Astrocyte of the spinal cord (primary cell): ENCODE measurements around the gene ANKRD40.

Experiments used
- DNase-seq: peaks from one replicate; pipeline ENCODE4 v3.0.0; 2011; ENCODE audit warnings: low read depth, low spot score
- H3K4me3 ChIP-seq: 2 replicates; pipeline ENCODE4 v1.5.1; 2011; ENCODE audit warnings: low read depth, mild to moderate bottlenecking, low read length, moderate library complexity
- CTCF ChIP-seq: IDR thresholded peaks from 2 replicates; pipeline ENCODE4 v1.5.1; 2012; ENCODE audit warnings: low read depth, mild to moderate bottlenecking, low read length, inconsistent platforms
- in situ Hi-C: cut with HindIII; loops from 2 replicates; pipeline ENCODE4 v1.10.0; 2017; ENCODE audit warnings: low sequenced_read_pairs

Gene ANKRD40

GRCh38 chr17:50662632-50663225 is 45.0 kb downstream of the ANKRD40 start:
- in situ Hi-C loops, result no loop called here

GRCh38 chr17:50661795-50662391 is 45.8 kb downstream of the ANKRD40 start:
- TF ChIP-seq CTCF, result no peak
- in situ Hi-C loops, result no loop called here

More at GRCh38 chr17:50662632-50663225, 45.0 kb downstream of the ANKRD40 start:
- H3K4me3 ChIP-seq, result no peak overlapping the region
- no peak for DNase-seq
- TF ChIP-seq CTCF, result no peak

GRCh38 chr17:50661348-50661747 is 46.4 kb downstream of the ANKRD40 start:
- no peak for TF ChIP-seq CTCF
- DNase-seq, result no peak
- in situ Hi-C loops, result no loop called here
- H3K4me3 ChIP-seq, result no peak overlapping the region

More at GRCh38 chr17:50661795-50662391, 45.8 kb downstream of the ANKRD40 start:
- peak; percentile 77 for DNase-seq
- no peak overlapping the region for H3K4me3 ChIP-seq

GRCh38 chr17:50660887-50661345 is 46.8 kb downstream of the ANKRD40 start:
- in situ Hi-C loops, result no loop called here
- DNase-seq, result no peak
- no peak overlapping the region for H3K4me3 ChIP-seq
- TF ChIP-seq CTCF, result no peak

DNA sequence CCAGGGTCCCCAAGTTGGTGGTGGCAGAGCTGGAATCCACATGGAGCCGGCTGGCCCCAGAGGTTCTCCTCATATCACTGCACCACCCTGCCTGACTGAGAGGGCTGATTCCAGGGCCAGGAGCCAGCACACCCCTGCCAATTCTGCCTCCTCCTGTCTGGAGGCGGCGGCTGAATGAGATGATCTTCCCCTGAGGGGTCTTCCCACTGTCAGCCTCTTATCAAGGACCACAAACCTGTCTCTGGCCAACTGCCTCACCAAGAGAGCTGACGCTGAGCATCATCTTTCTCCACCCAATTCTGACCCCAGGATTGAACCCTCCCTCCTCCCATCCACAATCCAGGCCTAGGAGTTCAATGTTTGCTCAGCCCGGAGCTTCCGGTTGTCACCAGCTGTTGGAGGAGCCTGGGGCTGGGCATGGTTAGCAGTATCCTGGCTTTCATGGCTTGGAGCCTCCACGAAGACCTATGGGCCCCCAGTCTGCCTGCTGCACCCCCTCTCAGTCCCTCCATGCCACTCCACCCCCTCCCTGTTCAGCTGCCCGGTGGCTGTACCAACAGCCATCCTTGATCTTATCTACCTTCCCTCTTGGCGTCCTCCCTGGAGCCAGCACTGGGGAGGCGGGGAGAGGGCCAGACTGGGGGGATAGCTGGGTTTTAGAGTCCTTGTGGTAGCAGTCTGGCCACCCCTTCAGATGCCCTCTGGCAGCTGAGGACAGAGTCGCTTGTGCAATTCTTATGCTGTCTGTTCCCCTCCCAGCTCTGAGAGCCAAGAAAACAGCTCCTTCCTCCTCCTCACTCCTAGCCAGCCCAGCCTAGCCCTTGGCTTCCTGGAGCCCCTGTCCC is 47.5 kb downstream of the ANKRD40 start:
- in situ Hi-C loops, result no loop called here
- no peak for DNase-seq
- TF ChIP-seq CTCF, result no peak
- H3K4me3 ChIP-seq, result no peak overlapping the region

- no peak overlapping the region for H3K4me3 ChIP-seq
- in situ Hi-C loops, result no loop called here
- no peak for DNase-seq
These were observed 48.5 kb downstream of the ANKRD40 start for GRCh38 chr17:50659179-50659578.

More at GRCh38 chr17:50659179-50659578, 48.5 kb downstream of the ANKRD40 start:
- TF ChIP-seq CTCF, result no peak
